Right lobe of liver (tissue), 4 donors: ENCODE measurements around the gene ZNF581.

Experiments
- CTCF ChIP-seq, 4 donors: fragments of 200-600 bp in 3 of 4; fragments of 450-650 bp in 1 of 4; IDR thresholded peaks; one replicate each; pipeline versions ENCODE4 v1.5.1 to v1.8.0; 2016 to 2022; ENCODE audit warnings: antibody characterized with exemption in 4 of 4, mild to moderate bottlenecking in 2 of 4
- POLR2A ChIP-seq: fragments of 450-650 bp; IDR thresholded peaks from one replicate; pipeline ENCODE4 v1.6.1; 2017; ENCODE audit warnings: antibody characterized with exemption, mild to moderate bottlenecking
- donor health status: DM: no; HTN: no; CAD: no.
- donor health status: DM: no; HTN: no; CAD: no.
- donor health status: DM: no; HTN: yes; CAD: no.

- TF ChIP-seq CTCF (IDR thresholded peaks at IDR 0.05): no peak
- TF ChIP-seq POLR2A: no peak
Measured at GRCh38 chr19:55620410-55621204, 22.8 kb upstream of the ZNF581 start.
